Measurements from ENCODE around the gene LHFPL6. TPM values are rescaled to one million over a fixed set of nuclear protein-coding genes. Genes with fewer than 3 reads are reported as not detected.

Gene LHFPL6
- total and polyA plus RNA-seq, 9 of the 15 experiments (the other 6 are each of a cell fraction or from before 2014, with no cell fraction given): 0.18 TPM; not detected in 8

DNA sequence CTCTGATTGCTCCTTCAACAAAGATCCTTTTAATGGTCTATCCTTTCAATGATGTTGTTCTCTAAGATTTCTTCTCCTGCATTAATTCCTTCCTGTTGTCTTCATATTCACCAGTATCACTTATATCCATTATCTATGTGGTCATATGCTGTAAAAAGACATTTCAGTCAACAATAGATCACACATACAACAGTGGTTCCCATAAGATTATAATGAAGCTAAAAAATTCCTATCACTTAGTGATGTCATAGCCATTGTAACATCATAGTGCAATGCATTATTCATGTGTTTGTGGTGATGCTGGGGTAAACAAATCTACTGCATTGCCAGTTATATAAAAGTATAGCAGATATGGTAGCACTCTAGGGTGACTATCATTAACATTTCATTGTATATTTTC, 266.1 kb downstream of the LHFPL6 start (continued):
- TF ChIP-seq, protein P1, sequence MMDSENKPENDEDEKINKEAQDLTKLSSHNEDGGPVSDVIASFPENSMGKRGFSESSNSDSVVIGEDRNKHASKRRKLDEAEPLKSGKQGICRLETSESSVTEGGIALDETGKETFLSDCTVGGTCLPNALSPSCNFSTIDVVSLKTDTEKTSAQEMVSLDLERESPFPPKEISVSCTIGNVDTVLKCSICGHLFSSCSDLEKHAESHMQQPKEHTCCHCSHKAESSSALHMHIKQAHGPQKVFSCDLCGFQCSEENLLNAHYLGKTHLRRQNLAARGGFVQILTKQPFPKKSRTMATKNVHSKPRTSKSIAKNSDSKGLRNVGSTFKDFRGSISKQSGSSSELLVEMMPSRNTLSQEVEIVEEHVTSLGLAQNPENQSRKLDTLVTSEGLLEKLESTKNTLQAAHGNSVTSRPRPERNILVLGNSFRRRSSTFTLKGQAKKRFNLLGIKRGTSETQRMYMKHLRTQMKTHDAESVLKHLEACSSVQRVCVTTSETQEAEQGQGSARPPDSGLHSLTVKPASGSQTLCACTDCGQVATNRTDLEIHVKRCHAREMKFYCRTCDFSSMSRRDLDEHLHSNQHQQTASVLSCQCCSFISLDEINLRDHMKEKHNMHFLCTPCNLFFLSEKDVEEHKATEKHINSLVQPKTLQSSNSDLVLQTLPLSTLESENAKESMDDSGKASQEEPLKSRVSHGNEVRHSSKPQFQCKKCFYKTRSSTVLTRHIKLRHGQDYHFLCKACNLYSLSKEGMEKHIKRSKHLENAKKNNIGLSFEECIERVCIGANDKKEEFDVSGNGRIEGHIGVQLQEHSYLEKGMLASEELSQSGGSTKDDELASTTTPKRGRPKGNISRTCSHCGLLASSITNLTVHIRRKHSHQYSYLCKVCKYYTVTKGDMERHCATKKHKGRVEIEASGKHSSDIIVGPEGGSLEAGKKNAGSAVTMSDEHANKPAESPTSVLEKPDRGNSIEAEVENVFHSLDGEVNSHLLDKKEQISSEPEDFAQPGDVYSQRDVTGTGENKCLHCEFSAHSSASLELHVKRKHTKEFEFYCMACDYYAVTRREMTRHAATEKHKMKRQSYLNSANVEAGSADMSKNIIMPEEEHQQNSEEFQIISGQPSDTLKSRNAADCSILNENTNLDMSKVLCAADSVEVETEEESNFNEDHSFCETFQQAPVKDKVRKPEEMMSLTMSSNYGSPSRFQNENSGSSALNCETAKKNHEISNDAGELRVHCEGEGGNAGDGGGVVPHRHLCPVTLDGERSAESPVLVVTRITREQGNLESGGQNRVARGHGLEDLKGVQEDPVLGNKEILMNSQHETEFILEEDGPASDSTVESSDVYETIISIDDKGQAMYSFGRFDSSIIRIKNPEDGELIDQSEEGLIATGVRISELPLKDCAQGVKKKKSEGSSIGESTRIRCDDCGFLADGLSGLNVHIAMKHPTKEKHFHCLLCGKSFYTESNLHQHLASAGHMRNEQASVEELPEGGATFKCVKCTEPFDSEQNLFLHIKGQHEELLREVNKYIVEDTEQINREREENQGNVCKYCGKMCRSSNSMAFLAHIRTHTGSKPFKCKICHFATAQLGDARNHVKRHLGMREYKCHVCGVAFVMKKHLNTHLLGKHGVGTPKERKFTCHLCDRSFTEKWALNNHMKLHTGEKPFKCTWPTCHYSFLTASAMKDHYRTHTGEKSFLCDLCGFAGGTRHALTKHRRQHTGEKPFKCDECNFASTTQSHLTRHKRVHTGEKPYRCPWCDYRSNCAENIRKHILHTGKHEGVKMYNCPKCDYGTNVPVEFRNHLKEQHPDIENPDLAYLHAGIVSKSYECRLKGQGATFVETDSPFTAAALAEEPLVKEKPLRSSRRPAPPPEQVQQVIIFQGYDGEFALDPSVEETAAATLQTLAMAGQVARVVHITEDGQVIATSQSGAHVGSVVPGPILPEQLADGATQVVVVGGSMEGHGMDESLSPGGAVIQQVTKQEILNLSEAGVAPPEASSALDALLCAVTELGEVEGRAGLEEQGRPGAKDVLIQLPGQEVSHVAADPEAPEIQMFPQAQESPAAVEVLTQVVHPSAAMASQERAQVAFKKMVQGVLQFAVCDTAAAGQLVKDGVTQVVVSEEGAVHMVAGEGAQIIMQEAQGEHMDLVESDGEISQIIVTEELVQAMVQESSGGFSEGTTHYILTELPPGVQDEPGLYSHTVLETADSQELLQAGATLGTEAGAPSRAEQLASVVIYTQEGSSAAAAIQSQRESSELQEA (IDR thresholded peaks at IDR 0.05; ENCODE audit: low read depth): no peak
- TF ChIP-seq MEF2D (tag; conservative IDR thresholded peaks at IDR 0.05; ENCODE audit: low read depth) (no peak), CBX3 (IDR thresholded peaks at IDR 0.05; ENCODE audit: borderline replicate concordance in 1 of 2, low read length in 2 of 2) (no peak), TRIM25 (IDR thresholded peaks at IDR 0.05; ENCODE audit: borderline replicate concordance) (no peak)
